Activated CD8-positive, alpha-beta memory T cell treated with anti-CD3 and anti-CD28 coated beads, Interleukin-2, amount 50 U/mL, for 24 hours (primary cell): ENCODE data around the gene FNDC11.

Source experiments
- DNase-seq: peaks from one replicate; pipeline ENCODE4 v3.0.0-alpha.2; 2020; ENCODE audit errors: extremely low read depth

FNDC11 gene

DNA sequence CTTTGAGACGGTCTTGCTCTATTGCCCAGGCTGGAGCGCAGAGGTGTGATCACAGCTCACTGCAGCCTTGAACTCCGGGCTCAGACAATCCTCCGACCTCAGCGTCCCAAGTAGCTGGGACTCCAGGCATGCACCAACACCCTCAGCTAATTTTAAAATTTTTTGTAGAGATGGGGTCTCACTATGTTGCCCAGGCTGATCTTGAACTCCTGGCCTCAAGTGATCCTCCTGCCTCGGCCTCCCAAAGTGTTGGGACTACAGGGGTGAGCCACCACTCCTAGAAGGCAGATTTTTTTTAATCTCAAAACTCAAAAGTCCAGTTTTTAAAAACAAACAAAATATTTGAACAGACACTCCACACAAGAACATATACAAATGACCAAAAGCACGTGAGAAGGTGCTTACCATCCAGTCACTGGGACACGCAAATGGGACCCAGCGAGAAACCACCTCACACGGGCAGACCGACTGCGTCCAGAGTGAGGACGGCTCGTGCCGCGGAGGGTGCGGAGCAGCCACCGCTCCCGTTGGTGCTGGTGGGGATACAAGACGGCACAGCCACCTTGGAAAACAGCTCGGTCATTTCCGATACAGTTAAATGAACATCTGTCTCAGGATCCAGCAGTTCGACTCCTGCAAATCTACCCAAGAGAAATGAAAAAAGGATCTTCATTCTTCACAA is 28.6 kb downstream of the FNDC11 start:
- no peak for DNase-seq

DNA sequence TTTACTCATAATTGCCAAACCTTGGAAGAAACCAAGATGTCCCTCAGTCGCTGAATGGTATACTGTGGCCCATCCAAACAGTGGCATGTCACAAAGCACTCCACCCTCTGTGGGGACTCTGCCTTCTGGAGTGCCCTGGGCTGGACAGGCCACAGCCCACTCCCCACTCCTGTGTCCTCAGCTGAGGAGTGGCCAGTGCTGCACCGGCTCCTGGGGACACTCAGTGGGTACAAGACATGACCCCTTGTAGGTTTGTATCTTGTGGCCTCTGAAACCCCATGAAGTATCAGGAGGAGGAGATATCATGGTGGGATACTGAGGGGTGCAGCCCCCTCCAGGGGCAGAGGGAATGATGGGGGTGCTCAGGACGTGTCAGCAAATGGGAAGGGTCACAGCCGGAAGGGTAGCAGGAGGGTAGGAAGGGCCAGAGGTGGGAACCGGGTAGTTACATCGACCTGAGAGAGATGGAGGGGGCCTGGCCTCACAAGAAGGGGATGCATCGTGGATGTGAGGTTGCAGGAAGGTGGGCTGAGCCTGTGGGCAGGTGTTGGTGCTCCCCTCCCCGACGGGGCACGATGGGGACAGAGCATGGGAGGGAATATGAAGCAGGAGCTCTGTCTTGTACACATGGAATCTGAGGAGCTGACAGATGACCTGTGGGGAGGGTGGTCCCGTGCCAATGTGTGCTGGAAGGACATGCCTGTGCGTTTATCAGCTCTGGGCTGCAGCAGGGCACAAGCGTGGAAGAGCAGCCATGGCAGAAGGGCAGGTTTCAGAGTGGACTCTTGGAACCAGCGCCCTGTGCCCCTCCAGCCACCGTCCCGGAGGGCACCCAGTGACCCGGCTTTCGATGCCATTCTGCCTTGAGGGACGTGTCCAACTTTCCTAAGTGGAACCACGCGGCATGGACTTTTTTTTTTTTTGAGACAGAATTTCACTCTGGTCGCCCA is 31.9 kb downstream of the FNDC11 start:
- DNase-seq = no peak

DNA sequence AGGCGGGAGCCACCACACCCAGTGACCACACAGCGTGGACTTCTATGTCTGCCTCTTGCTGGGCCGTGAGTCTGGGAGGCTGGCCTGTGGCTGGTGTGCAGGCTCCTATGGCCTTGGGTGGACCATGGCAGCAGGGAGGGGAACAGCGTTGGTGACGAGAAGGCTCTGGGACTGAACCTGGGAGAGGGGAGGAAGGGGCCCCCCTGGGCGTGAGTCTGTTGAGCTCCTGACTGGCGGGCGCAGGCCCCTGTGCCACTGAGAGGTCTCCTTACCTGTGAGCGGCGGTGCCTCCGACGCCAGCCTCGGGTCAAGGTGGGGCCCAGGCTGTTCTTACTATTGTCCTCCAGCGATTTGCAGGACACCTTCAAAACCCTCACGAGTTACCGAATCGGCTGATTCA is 32.8 kb downstream of the FNDC11 start:
- no peak for DNase-seq

DNA sequence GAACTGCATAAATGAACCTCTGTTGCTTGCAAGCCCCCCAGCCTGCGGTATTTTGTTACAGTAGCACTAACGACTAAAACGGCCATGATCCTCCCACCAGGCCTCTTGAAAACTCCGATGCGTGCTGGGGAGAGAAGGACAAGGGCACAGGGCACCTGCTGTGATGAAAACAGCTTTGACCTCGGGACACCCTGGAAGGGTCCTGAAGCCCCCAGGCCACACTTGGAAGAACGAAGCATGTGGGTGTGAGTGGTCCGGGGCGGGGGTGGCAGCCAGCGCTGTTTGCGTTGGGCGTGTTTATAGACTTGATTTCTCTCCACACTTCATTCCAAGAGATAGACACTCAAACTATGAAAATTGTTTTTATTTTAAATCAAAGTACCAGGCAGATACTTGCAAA is 33.3 kb downstream of the FNDC11 start:
- DNase-seq = no peak

DNA sequence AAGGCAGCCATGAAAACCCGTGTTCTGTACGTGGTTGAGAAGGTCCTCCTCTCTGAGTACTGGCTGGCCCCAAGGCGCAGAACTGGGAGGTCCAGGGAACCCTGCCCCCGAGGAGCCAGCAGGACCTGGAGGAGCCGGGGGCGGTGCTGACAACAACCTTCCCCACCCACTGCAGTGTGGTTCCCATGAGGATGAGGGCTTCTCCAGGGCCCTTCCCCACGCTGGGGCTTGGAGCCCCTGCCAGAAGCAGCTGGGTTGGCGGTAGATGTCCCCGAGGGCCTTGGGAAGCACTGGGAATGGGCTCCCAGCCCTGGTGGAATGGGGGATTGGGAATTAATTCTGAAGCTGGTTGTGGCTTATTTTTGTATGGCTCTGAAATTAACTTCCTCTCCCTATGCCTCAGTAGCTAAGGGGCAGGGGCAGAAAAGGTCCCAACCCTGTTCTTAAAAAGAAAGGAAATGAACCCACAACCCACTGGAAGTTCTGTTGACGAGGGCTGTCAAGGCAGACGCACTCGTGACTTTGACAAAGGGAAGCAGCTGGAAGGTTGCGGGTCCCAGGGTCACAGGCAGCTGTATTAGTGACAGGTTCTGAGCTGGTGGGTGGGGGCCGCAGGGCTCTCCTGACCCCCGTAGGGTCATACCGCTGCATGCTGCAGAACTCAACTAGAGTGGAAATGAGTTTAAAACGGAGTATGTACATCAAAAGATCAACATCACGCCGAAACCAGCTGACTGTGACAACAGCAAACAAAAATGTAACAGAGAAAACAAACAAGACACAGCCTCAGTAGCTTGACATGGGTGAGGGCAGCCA is 34.0 kb downstream of the FNDC11 start:
- no peak for DNase-seq

DNA sequence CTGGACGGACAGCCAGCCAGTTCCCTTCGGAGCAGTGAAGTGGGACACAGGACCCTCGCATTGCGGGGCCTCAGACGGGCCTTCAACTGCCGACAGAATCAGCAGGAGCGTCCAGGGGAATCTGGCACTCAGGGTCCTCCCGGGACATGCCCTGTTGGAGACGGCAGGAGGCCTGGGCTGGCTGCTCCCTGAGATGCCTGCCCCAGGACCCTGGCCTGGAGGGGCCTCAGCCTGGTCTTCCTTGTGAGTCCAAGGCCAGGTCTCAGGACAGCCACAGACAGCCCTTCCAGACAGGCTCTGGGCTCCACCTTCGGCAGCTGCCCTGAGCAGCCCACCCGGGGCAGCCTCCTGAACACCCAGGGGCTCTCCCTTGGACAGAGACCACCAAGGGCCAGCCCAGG is 34.7 kb downstream of the FNDC11 start:
- no peak for DNase-seq

DNA sequence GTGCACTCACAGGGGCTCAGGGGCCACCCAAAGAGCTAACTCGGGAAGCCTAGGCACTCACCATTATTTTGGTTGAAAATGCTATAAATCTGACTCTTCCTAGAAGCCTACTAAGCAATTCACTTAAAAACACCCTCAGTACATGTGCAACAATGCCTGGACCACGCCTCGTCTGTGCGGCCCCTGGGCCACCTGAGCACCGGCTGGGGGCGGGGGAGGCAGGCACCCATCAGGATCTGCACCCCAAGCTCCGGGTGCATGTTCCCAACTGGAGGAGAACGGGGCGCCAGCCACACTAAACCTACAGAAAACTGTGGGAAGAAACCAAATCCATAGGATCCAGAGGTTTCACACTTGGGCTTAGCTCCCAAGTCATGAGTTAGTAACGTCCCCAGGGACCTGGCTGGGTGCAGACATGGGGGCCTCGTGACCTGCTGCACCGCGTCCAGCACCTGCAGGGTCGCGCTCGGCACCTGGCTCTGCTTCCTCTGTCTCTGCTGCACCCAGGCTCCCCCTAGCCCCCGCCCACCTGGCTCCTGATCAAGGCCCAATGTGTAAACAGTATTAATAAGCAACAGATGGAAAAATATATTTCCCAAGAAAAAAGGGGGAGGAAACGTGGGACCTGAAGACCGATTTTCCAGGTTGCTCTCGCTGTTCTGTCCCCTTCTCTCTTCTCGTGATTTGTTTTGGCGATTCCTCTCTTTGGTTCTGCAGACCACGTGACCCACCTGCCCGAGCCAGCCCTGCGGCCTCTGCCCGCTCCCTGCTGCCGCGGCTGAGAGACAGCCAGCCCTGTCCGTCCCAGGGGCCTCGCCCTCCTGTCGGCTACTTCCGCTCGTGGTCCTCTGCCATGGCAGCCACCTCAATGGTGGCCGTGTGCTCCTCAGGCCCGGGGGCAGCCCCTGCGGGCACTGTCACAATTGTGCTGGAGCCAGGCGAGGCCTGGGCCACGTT is 35.6 kb downstream of the FNDC11 start:
- DNase-seq = no peak

DNA sequence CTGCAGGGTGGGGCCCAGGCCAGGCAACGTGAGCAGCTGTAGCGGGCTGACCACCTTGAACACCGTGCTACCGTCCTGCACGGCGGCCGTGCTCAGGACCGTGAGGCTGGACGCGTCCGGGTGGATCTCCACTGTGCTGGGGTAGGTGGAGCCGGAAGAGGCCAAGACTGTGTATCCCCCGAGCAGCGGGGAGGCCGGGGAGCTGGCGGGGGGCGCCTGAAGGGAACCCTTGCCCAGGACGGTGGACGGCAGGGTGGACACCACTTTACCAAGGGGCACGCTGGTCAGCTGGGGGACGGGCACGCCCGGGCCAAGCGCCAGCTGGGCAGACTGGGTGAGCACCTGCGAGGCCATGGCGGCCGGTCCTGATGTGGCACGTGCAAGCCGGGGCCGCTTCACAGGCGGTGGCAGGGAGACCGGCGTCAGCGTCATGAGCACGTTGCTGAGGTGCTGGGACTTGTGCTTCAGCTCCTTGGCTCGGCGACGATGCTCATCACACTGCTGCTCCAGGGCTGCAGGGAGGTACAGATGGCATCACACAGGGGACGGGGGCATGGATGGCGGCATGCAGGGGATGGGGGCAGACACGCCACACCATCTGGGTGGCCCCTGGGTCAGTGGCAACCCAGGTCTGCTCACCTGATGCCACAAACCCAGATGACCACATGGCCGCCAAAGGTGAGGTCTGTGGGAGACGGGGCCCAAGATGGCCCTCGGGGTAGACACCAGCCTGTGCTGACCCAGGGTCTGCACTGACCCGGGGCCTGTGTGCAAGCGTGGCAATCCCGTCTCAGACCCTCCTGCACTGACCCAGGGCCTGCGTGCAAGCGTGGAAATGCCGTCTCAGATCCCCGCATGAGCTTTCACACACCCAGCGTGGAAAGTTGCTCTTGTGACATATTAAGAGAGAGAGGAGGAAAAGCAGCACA is 36.5 kb downstream of the FNDC11 start:
- DNase-seq = no peak

DNA sequence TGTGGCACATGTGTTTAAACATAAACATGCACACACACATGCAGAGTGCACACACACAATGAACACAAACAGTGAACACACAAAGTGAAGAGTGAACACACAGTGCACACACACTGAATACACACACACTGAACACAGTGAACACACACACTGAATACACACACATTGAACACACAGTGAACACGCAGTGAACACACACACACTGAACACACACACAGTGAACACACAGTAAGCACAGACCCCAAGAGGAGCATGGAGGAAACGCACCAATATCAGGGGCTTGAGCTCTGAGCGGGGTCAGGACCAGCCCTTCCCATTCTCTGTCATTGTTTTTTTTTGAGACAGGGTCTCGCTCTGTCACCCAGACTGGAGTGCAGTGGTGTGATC is 37.2 kb downstream of the FNDC11 start:
- DNase-seq = no peak

DNA sequence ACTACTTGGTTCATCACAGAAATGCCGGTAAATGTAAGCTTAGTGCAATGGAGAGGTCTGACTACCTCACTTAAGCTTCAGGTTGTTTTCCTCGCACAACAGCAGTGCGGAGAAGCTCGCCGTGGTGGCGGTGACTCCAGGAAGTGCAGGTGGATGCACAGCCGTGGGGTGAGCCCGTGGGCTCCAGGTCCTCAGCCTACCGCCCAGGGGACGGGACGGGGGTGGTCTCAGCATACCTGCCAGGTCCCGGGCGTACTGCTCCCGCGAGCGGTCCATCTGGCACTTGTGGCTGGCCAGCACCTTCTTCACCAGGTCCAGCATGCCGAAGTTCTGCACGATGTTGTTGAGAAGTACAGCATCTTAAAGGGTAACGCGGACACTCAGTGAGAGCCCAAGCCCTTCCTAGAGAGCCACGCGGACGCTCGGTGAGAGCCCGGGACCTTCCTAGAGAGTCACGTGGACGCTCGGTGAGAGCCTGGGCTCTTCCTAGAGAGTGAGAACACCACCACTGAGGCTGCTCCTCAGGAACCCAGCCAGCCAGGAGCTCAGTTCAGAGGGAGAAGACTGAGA is 37.9 kb downstream of the FNDC11 start:
- no peak for DNase-seq

DNA sequence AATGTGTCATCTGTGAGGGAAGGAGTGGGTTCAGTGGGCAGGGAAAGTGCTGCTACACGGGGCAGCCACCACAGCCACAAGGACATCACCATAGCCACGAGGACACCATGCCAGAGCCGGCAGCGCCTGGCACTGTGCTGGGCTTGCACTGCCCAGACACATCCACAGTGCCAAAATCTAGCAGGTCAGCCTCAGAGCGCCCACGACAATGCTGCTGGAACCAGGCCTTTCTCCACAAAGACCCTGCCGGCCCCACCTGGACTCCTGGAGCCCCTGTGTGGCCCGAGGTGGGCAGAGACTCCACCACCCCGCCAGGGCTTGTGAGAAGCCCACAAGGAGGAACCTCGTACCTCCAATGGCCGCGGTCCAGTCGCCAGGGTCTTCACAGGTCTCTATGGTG is 38.7 kb downstream of the FNDC11 start:
- no peak for DNase-seq

DNA sequence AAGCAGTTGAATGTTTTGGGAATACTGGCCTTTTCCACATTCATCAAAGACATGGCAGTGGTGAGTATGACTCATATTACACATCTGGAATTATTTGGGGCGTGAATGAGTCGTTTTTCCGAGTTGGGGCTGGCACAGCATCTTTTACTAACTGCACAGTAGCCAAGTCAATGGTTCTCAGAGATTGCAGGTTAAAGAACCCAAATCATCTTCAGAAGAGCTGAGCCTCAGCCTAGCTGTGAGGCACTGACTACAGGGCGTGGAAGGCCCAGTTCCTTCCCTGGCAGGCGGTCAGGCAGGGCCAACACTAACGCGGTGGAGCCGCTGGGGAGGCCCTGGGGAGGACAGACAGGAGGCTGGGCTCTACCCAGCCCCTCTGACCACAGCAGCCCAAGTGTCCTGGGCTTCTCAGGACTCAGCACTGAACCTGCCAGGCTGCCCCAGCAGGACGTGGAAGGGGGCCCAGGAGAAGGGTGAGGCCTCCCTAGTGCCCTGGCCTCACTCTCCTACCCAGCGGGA is 40.1 kb downstream of the FNDC11 start:
- DNase-seq = no peak

DNA sequence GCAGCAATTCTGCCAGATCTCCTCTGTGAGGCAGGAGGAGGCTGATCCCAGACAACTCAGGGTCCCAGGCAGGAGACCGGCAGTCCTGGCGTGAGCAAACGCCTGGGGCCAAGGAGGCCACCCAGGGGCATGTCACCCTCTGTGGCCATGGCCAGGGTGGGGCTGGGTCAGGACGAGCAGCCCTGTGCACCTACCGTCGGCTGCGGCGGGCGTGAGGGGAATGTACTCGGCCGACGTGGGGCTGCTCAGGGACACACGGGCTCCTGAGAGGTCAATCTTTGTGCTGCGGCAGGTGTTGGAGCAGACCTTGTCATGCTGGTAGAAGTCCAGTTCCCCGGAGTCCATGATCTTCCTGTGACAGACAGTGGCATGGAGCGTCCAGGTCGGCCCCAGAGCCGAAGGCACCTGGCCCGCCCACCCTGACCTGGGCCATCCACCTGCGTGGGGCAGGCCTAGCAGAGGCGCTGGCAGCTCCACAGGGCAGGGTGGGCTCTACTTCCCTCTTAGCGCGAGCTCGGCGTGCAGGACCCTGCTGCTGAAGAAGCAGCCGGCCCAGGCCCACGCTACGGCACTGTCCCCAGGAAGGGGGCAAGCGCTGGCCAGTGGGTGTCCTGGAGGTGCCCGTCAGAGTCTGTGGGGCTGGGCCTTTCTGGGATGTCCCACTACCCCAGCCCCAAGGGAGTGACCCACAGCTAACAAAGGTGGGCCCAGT is 41.6 kb downstream of the FNDC11 start:
- no peak for DNase-seq

DNA sequence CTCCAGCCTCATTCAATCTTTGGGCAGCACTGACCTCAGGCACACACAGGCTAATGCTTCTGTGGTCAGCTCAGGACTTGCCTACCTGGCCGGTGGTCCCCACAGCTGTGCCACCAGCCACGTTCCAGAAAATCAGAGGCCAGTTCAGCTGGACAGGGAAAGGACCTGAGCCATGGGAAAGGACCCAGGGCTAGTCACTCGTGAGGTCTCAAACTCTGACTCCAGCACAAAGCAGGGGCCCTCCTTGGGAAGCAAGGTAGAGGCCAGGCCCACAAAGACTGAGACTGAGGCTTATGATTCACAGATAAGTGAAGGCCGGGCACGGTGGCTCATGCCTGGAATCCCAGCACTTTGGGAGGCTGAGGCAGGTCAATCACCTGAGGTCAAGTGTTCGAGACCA is 42.5 kb downstream of the FNDC11 start:
- no peak for DNase-seq

DNA sequence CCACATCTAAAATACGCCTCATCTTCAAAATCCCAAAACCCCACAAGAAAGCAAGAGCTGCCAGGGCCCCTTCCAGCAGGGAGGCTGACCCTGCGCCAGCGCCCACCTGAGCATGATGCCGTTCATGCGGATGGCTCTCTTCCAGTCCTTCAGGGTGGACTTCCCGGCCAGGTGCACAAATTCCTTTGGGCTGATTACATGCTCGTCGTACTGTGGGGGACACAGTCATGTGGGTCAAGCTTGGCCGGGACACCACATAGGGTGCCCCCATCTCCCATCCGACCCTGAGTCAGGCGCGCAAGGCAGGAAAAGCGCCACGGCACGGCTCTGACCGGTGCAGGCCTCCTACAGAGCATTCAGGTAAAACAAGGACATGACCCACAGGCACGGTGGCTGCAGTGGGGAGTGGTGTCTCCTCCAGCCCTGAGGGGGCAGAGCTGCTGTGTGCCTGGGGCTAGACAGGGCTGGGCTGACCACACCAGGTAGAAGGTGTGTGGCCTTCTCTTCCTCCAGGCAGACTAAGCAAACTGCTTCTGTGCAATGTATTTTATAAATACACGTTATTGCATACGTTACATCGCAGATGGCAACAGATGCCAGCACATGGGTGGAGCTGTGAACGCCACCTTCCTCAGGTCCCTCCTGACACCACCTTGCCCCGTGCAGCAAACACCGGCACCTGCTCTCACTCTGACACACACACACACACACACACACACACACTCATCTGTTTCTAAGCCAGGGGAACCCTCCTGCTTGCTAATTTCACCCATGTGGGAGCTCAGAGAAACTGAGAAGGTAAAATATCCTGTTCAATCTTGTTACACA is 43.9 kb downstream of the FNDC11 start:
- DNase-seq = no peak

DNA sequence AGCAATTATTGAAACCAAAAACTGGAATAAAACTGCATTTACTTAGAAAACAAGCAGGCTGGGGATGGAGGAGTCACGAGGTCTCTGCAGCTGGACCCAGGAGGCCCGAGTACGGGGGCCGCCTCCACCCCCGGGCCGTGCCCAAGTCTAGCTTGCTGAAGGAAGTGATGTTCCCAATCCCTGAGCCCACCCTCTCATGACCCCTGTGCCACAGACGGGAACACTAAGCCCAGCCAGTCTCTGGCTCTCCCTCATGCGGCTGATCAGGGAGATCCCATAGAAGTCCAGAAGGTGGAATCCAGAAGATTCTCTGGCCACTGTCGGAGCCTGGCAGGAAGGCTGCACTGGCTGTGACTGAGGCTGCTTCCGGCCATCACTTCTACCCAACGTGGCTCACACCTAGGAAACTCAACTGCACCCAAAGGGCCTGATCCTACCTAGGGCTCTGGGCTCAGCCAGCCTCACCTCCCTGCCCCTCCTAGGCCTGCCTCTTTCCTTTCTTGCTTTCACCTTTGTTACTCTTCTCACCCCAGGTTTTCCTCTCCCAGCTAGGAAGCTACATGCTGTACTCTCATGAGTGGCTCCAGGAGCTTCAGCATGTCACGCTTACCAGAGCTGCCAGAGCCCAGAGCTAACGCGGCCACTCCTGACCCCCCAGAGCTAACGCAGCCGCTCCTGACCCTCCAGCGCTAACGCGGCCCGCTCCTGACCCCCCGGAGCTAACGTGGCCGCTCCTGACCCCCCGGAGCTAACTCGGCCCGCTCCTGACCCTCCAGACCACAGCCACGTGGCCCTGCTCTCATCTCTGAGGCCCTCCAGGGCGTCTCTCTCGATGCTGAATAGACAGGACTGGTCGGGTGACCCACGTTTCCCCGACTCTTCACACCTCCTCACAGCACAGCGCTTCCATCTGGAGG is 44.8 kb downstream of the FNDC11 start:
- DNase-seq = no peak
